Nephron progenitor cell (in vitro differentiated cells): ENCODE results near the gene METTL25.

Source experiments
- DNase-seq: peaks from one replicate; pipeline ENCODE4 v3.0.0; 2021
- H3K27ac Mint-ChIP-seq: 2 replicates; pipeline ENCODE4 v1.8.0; 2021; ENCODE audit warnings: mild to moderate bottlenecking, moderate library complexity, mixed read lengths
- H3K27me3 Mint-ChIP-seq: 2 replicates; pipeline ENCODE4 v1.8.0; 2021; ENCODE audit warnings: mild to moderate bottlenecking, low read depth, mixed read lengths; ENCODE audit not compliant: poor library complexity
- H3K36me3 Mint-ChIP-seq: 2 replicates; pipeline ENCODE4 v1.8.0; 2021; ENCODE audit warnings: low read depth, mixed read lengths
- H3K4me1 Mint-ChIP-seq: 2 replicates; pipeline ENCODE4 v1.8.0; 2021; ENCODE audit warnings: mixed read lengths
- H3K4me3 Mint-ChIP-seq: 2 replicates; pipeline ENCODE4 v1.8.0; 2021; ENCODE audit warnings: mild to moderate bottlenecking, moderate library complexity, mixed read lengths
- H3K9me3 Mint-ChIP-seq: 2 replicates; pipeline ENCODE4 v1.8.0; 2021; ENCODE audit warnings: mild to moderate bottlenecking, moderate library complexity, mixed read lengths
- CTCF ChIP-seq: fragments of 200-600 bp; sonication (generic); IDR thresholded peaks from 2 replicates; pipeline ENCODE4 v1.5.0; 2021; ENCODE audit warnings: antibody characterized with exemption

METTL25 gene

DNA sequence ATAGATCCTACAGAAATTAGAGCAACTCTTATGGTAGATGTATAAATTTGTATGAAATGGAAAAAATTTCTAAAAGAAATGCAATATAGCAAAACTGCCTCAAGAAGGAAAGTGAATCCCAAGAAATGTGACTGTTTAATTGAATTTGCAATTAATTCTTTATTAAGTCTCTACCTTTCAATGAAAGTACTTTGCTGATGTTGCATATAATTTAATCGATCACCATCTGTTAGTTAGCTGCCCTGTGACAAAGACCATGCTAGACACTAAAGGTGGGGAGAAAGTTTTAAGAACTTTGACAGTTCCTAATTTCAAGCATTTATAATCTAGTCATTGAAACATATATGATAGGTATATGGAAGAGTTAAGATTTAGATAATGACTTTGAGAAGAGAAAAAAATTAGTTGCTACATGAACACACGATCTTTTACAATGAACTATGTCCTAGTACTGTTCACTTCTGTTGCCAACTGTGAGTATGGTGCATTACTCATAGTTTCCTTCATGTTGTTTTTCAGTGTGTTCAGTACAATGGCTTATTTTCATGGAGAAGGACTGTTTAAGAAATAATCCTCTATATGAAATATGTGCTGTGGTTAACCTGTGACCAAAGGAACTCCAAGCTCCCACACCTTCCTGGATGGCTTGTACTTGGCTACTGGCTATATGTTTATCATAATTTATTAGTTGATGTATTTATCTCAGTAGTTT, 128.4 kb downstream of the METTL25 start:
- Mint-ChIP-seq H3K36me3 (no peaks in the 10 kb centered on the region), H3K27ac (no peak overlapping the region), H3K9me3 (peaks cover 8% of the 10 kb centered on the region), H3K4me3 (no peak overlapping the region), H3K4me1 (no peaks in the 10 kb centered on the region), H3K27me3 (no peaks in the 10 kb centered on the region)
- no peak for TF ChIP-seq CTCF
- DNase-seq = no peak

GRCh38 chr12:82504409-82504808, 146.1 kb downstream of the METTL25 start:
- H3K9me3 Mint-ChIP-seq = no peaks in the 10 kb centered on the region
- H3K36me3 Mint-ChIP-seq = no peaks in the 10 kb centered on the region
- H3K27ac Mint-ChIP-seq = no peak overlapping the region
- no peak for DNase-seq
- H3K27me3 Mint-ChIP-seq = peaks cover 8% of the 10 kb centered on the region
- H3K4me3 Mint-ChIP-seq = no peak overlapping the region
- H3K4me1 Mint-ChIP-seq = no peaks in the 10 kb centered on the region
- no peak for TF ChIP-seq CTCF

GRCh38 chr12:82505150-82505549, 146.8 kb downstream of the METTL25 start:
- Mint-ChIP-seq H3K27me3 (peaks cover 8% of the 10 kb centered on the region), H3K4me1 (no peaks in the 10 kb centered on the region), H3K27ac (no peak overlapping the region), H3K36me3 (no peaks in the 10 kb centered on the region), H3K4me3 (no peak overlapping the region), H3K9me3 (no peaks in the 10 kb centered on the region)
- DNase-seq = no peak
- no peak for TF ChIP-seq CTCF

GRCh38 chr12:82507686-82508085, 149.4 kb downstream of the METTL25 start:
- no peak overlapping the region for H3K4me3 Mint-ChIP-seq
- H3K36me3 Mint-ChIP-seq = no peaks in the 10 kb centered on the region
- H3K9me3 Mint-ChIP-seq = no peaks in the 10 kb centered on the region
- no peak overlapping the region for H3K27ac Mint-ChIP-seq
- DNase-seq = no peak
- no peaks in the 10 kb centered on the region for H3K4me1 Mint-ChIP-seq
- TF ChIP-seq CTCF = no peak
- peaks cover 4% of the 10 kb centered on the region for H3K27me3 Mint-ChIP-seq

- Mint-ChIP-seq H3K27ac (no peak overlapping the region), H3K27me3 (no peaks in the 10 kb centered on the region), H3K9me3 (no peaks in the 10 kb centered on the region), H3K4me3 (no peak overlapping the region), H3K36me3 (no peaks in the 10 kb centered on the region), H3K4me1 (no peaks in the 10 kb centered on the region)
- DNase-seq = no peak
- TF ChIP-seq CTCF = no peak
Observed at GRCh38 chr12:82510386-82510785, 152.1 kb downstream of the METTL25 start.

- no peak for TF ChIP-seq CTCF
- DNase-seq = no peak
- Mint-ChIP-seq H3K27ac (no peak overlapping the region), H3K4me1 (no peaks in the 10 kb centered on the region), H3K36me3 (no peaks in the 10 kb centered on the region), H3K9me3 (no peaks in the 10 kb centered on the region), H3K27me3 (no peaks in the 10 kb centered on the region), H3K4me3 (no peak overlapping the region)
Observed at GRCh38 chr12:82514880-82515279, 156.6 kb downstream of the METTL25 start.
